Measurements from ENCODE around the gene CCDC27.

The CCDC27 gene

DNA sequence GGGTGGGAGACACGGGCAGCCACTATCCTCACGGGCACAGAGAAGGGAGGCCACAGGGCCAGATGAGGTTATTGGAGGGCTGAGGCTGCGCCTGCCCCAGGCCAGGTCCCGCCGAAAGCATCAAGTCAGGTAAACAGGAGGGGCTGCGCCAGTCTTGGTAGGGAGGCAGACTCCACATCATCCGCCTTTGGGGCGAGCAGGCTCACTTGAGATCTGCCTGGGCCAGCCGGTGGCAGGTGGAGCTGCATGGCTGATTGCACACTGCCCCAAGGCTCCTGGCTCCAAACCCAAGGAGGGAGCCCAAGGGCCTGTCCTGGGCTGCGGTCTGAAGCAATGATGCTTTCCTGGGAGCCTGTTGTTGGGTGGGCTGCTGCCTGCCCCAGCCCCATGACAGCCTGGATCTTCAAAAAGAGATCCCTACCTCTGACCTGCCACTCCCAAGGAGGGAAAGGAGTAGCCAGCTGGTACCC lies 24.9 kb downstream of the CCDC27 start:
- no peak for DNase-seq (ENCODE audit: low spot score)

DNA sequence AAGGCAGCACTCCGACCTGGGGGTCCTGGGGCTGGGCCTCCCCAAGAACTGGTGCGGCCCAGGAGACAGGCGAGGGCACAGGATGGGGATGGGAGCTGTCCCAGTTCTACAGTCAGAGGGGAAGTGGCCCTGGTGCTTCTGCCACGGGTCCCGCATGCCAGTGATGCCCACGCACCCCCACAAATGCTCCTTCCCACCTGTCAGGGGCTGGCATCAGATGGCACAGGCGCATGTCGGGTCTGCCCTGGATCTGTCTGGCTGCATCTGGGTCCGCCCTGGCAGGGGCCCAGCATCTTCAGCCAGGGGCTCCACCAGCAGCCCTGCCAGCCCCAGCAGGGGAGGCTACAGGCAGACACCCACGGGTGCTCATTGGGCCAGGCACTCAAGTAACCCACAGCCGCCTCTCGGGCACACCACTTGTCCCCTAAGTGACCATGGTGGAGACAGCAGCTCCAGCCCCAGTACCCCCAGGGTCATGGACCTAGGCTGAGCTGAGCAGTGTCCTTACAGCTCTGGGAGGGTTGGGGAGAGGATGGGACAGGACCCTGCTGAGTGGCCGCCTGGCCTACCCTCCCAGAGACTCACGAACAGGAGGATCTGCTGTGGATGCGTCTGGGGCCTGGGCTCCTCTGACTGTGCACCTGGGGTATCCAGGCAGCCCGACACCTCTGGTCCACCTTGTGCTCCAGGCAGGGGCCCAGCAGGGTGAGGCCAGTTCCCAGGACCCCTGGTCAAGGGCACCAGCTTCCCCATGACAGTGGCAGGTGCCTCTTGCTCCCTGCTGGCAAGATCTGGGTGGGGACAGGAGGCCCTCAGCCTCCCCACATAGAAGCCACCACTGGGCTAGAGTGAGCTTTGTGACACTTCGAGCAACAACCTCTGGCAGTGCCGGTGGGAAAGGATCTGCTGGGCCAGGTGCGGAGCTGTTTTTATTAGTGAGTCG lies 25.7 kb downstream of the CCDC27 start:
- DNase-seq (ENCODE audit: low spot score) = no peak

GRCh38 chr1:3778590-3779264 lies 26.5 kb downstream of the CCDC27 start:
- no peak for DNase-seq (ENCODE audit: low spot score)

GRCh38 chr1:3779265-3779911 lies 27.1 kb downstream of the CCDC27 start:
- DNase-seq (ENCODE audit: low spot score) = no peak

GRCh38 chr1:3779912-3780416 lies 27.7 kb downstream of the CCDC27 start:
- no peak for DNase-seq (ENCODE audit: low spot score)

GRCh38 chr1:3780901-3781300 lies 28.7 kb downstream of the CCDC27 start:
- no peak for DNase-seq (ENCODE audit: low spot score)

GRCh38 chr1:3783651-3784474 lies 31.6 kb downstream of the CCDC27 start:
- no peak for DNase-seq (ENCODE audit: low spot score)

DNA sequence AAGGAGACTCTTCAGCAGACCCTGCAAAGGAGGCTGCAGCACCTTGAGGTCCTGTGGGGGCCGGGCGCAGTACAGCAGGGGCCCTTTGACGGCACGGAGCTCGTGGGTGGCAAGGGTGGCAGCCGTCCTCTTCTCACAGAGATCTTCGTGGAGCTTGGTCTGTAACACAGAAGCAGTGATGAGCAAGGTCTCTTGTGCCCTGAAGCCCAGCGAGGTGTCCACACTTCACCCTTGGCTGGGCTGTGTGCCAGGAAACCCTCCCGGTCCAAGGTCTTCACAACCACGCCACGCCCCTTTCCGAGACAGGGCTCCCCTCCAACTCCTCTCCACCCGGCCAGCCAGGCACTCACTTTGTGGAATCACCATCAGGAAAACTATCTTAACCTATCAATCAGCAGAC lies 32.8 kb downstream of the CCDC27 start:
- no peak for DNase-seq (ENCODE audit: low spot score)

- DNase-seq (ENCODE audit: low spot score) = no peak
These were observed 33.4 kb downstream of the CCDC27 start for GRCh38 chr1:3785456-3786157.

DNA sequence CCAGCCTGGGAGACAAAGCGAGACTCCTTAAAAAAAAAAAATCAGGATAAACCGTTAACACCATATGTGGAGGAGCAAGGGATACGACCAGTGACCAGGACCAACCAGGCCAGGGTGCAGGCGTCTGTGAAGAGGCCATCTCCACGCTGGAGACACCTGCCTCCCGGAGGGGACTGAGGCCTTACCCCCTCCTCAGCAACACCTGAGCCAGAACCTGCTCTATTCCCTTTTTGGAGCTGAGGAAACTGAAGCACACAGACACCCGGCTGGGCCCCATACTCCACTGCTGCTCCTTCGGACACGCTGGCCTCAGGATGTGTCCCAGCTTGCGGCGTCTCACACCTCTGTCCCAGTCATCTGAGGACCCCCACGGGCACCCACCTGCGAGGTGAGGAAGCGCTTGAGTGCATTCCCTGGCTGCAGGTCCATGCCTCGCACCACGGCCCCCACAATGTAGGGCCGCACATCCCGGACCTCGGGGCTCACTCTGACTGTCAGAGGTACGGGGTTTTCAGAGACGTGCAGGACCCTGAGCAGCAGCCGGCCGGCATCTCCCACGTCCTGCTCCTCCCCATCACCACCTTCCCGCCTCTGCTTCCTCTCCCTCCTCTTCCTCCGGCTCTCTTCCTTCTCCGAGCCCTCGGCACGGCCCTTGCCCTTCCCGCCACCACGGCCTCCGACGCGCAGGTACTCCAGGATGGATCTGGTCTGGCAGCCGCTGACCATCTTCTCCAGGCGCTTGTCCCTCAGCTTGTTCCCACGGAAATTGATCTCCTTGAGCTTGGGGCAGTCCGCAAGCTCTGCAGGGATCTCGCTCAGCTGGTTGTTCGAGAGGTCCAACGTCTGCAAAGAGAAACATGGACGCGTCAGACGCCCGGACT lies 34.5 kb downstream of the CCDC27 start:
- DNase-seq (ENCODE audit: low spot score) = no peak

- DNase-seq (ENCODE audit: low spot score) = no peak
These were observed 35.1 kb downstream of the CCDC27 start for GRCh38 chr1:3787349-3787715.

GRCh38 chr1:3787745-3788605 lies 35.7 kb downstream of the CCDC27 start:
- DNase-seq (ENCODE audit: low spot score) = no peak

GRCh38 chr1:3788756-3789420 lies 36.6 kb downstream of the CCDC27 start:
- DNase-seq (ENCODE audit: low spot score) = no peak

DNA sequence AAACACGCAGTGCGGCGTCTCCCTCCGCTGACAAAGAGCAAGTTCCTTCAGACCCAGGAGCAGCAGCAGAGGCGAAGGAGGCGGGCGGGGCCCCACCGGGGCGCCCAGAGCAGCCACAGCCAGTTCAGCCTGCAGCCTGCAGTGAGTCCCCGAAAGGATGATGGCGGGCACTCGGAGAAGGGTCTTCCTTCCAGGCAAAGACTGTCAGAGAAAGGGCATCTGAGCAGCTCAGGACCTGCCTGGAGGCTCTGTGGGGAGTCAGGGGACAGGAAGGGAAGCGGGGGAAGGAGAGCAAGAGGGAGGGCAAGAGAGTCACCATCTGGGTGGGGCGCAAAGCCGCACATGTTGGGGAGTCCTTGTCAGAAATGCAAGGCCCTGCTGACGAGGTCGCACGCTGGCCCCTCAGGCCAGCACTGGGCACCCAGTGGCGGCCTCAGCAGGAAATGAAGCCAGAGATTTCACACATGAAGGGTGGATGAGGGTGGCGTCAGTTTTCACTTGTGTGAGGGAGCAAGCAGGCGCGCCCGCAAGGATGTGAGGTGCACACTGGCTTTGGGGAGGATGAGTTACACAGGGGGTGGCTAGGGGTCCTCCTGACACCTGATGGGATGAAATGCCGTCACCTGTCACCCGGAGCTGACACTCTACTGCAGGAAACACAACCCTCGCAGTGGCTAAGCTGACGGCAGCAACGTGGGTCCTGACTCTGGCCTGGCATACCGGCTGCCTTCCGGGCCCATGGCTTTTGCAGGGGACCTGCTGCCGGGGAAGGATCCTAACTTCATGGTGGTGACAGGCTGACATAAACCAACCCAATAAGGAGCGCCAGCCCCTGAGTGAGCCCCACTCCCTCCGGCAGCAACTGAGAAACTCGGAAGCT lies 37.4 kb downstream of the CCDC27 start:
- no peak for DNase-seq (ENCODE audit: low spot score)

GRCh38 chr1:3790500-3790923 lies 38.3 kb downstream of the CCDC27 start:
- DNase-seq (ENCODE audit: low spot score) = no peak

GRCh38 chr1:3790952-3791351 lies 38.7 kb downstream of the CCDC27 start:
- DNase-seq (ENCODE audit: low spot score) = no peak

DNA sequence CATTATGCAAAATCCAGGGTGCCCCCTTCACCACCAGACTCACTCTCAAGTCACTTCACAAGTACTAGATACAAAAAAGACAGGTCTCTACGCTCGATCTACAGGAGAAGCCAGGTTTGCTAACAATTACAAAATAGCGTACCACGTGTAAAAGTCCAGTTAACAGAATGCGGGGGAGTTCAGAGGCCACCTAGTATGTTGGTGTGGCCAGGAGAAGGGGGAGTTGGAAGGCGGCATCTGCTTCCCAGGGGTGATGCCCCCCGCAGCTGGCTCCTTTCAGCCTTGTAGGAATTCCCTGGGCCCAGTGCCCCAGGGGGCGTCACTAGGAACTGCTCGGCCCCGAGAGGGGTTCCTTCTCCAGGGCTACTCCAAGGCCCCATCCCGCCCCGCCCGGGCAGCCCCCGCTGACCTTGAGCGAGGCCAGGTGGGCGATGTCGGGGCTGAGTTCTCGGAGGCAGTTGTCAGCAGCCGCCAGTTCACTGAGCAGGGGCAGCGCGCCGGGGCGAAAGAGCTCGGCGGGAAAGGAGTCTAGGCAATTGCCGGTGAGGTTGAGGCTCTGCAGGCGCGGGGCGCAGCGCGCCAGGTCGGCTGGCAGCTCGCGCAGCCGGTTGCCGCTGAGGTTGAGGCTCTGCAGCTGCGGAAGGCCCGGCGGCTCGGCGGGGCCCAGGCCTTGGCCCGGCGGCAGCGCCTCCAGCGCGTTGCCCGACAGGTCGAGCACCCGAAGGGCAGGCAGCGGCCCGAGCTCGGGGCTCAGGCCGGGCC lies 43.4 kb downstream of the CCDC27 start:
- DNase-seq (ENCODE audit: low spot score) = no peak

Data from HuH-7.5 (cell line).